HG02885 (cell line): Measurements from ENCODE around the gene NECAB3.
"Not testable (repeated sequence)": the region's sequence is repeated elsewhere in the genome, so short reads cannot be mapped to it uniquely, and the experiment has no call there.

Experiments used
- ATAC-seq: cut with Tn5 transposase; IDR thresholded peaks from one replicate; pipeline ENCODE4 v1.9.1; 2021; ENCODE audit warnings: mild to moderate bottlenecking; ENCODE audit not compliant: unreplicated experiment, poor library complexity

NECAB3 gene

GRCh38 chr20:33653218-33653899, 20.9 kb downstream of the NECAB3 start:
- no peak for ATAC-seq

- no peak for ATAC-seq
Measured at GRCh38 chr20:33651562-33652048, 22.6 kb downstream of the NECAB3 start.

GRCh38 chr20:33650753-33651561, 23.3 kb downstream of the NECAB3 start:
- ATAC-seq: no peak

GRCh38 chr20:33650111-33650752, 24.0 kb downstream of the NECAB3 start:
- no peak for ATAC-seq

GRCh38 chr20:33649201-33649681, 25.0 kb downstream of the NECAB3 start:
- ATAC-seq: no peak

GRCh38 chr20:33648396-33649004, 25.7 kb downstream of the NECAB3 start:
- no peak for ATAC-seq

GRCh38 chr20:33647603-33648395, 26.4 kb downstream of the NECAB3 start:
- ATAC-seq: peak; percentile 52

- ATAC-seq: not testable (repeated sequence)
Measured at GRCh38 chr20:33646959-33647602, 27.1 kb downstream of the NECAB3 start.

GRCh38 chr20:33646191-33646590, 28.0 kb downstream of the NECAB3 start:
- ATAC-seq: no peak

- ATAC-seq: no peak
Measured at GRCh38 chr20:33645396-33645795, 28.8 kb downstream of the NECAB3 start.

- no peak for ATAC-seq
Measured at GRCh38 chr20:33645072-33645358, 29.2 kb downstream of the NECAB3 start.

- no peak for ATAC-seq
Measured at GRCh38 chr20:33644313-33645071, 29.7 kb downstream of the NECAB3 start.

GRCh38 chr20:33640287-33640686, 33.9 kb downstream of the NECAB3 start:
- no peak for ATAC-seq

- ATAC-seq: no peak
Measured at GRCh38 chr20:33636776-33637175, 37.5 kb downstream of the NECAB3 start.

- no peak for ATAC-seq
Measured at GRCh38 chr20:33635341-33635740, 38.9 kb downstream of the NECAB3 start.

- ATAC-seq: not testable (repeated sequence)
Measured at GRCh38 chr20:33631910-33632309, 42.3 kb downstream of the NECAB3 start.

- ATAC-seq: no peak
Measured at GRCh38 chr20:33630507-33630906, 43.7 kb downstream of the NECAB3 start.

- no peak for ATAC-seq
Measured at GRCh38 chr20:33629979-33630378, 44.2 kb downstream of the NECAB3 start.

GRCh38 chr20:33629533-33629932, 44.7 kb downstream of the NECAB3 start:
- no peak for ATAC-seq
